Epithelial cell of esophagus (primary cell): ENCODE data around the gene GPRC5A.
A peak's percentile ranks its signal among the peaks of the same experiment; 100 is the strongest.

Experiments
- DNase-seq: peaks from one replicate; pipeline ENCODE4 v3.0.0; 2010; ENCODE audit warnings: low read depth
- H3K4me3 ChIP-seq: 2 replicates; pipeline ENCODE4 v1.5.1; 2011; ENCODE audit warnings: mild to moderate bottlenecking, low read length, control low read depth
- CTCF ChIP-seq: IDR thresholded peaks from 2 replicates; pipeline ENCODE4 v1.5.1; 2011; ENCODE audit warnings: low read depth, mild to moderate bottlenecking, low read length, control low read depth, inconsistent platforms; ENCODE audit not compliant: insufficient read depth; ENCODE audit errors: missing control alignments

The GPRC5A gene

GRCh38 chr12:12897302-12897701, 5.9 kb downstream of the GPRC5A start:
- H3K4me3 ChIP-seq = no peak overlapping the region
- no peak for TF ChIP-seq CTCF
- DNase-seq = no peak

GRCh38 chr12:12898136-12898717, 6.9 kb downstream of the GPRC5A start:
- no peak for TF ChIP-seq CTCF
- no peak for DNase-seq
- no peak overlapping the region for H3K4me3 ChIP-seq

- no peak for DNase-seq
- TF ChIP-seq CTCF = no peak
Measured at GRCh38 chr12:12898911-12899511, 7.6 kb downstream of the GPRC5A start.

GRCh38 chr12:12899530-12900380, 8.4 kb downstream of the GPRC5A start:
- peak; percentile 87 for DNase-seq
- no peak for TF ChIP-seq CTCF
- H3K4me3 ChIP-seq = no peak overlapping the region

More at GRCh38 chr12:12898911-12899511, 7.6 kb downstream of the GPRC5A start:
- no peak overlapping the region for H3K4me3 ChIP-seq

- no peak overlapping the region for H3K4me3 ChIP-seq
- no peak for TF ChIP-seq CTCF
Measured at GRCh38 chr12:12900786-12901157, 9.4 kb downstream of the GPRC5A start.

GRCh38 chr12:12901158-12901791, 9.9 kb downstream of the GPRC5A start:
- TF ChIP-seq CTCF = no peak
- no peak overlapping the region for H3K4me3 ChIP-seq
- peak; percentile 98 for DNase-seq

More at GRCh38 chr12:12900786-12901157, 9.4 kb downstream of the GPRC5A start:
- DNase-seq = no peak
